Nephron (organoid): ENCODE data around the gene P2RX1.
A peak's percentile ranks its signal among the peaks of the same experiment; 100 is the strongest.

Source experiments
- H3K27ac Mint-ChIP-seq, 3 experiments: 2 replicates each; pipeline ENCODE4 v1.8.0; 2020; ENCODE audit warnings: mixed read lengths in 3 of 3, mild to moderate bottlenecking in 2 of 3, moderate library complexity in 1 of 3
- H3K27me3 Mint-ChIP-seq: 2 replicates; pipeline ENCODE4 v1.8.0; 2021; ENCODE audit warnings: low read depth, mild to moderate bottlenecking, moderate library complexity, mixed read lengths
- H3K36me3 Mint-ChIP-seq: 2 replicates; pipeline ENCODE4 v1.8.0; 2020; ENCODE audit warnings: low read depth, mixed read lengths
- H3K4me1 Mint-ChIP-seq: 2 replicates; pipeline ENCODE4 v1.8.0; 2020; ENCODE audit warnings: mixed read lengths
- H3K4me3 Mint-ChIP-seq, 3 experiments: 2 replicates each; pipeline ENCODE4 v1.8.0; 2020; ENCODE audit warnings: mild to moderate bottlenecking in 3 of 3, mixed read lengths in 3 of 3, moderate library complexity in 2 of 3
- H3K9me3 Mint-ChIP-seq: 2 replicates; pipeline ENCODE4 v1.8.0; 2020; ENCODE audit warnings: mixed read lengths
- TF ChIP-seq, protein P1 (sequence below), 3 experiments: fragments of 200-600 bp; sonication (generic); IDR thresholded peaks; one replicate each; pipeline ENCODE4 v1.5.0; 2021; ENCODE audit warnings: antibody characterized with exemption in 3 of 3; ENCODE audit not compliant: unreplicated experiment in 3 of 3

The P2RX1 gene

DNA sequence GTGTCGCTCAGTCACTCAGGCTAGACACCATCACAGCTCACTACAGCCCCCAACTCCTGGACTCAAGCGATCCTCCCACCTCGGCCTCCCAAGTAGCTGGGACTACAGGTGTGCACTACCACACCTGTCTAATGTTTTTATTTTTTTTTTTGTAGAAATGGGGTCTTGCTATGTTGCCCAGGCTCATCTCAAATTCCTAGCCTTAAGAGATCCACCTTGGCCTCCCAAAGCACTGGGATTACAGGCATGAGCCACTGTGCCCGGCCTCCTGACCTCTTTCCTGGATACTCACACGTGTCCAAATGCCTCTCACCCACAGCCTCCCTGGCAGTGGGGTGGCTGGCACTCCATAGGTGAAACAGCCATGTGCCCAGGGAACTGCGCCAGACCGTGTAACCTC, 40.9 kb downstream of the P2RX1 start:
- H3K27me3 Mint-ChIP-seq = peaks cover 14% of the 10 kb centered on the region
- peaks cover 31% of the 10 kb centered on the region for H3K4me1 Mint-ChIP-seq
- H3K36me3 Mint-ChIP-seq = peaks cover 18% of the 10 kb centered on the region
- TF ChIP-seq, protein P1, sequence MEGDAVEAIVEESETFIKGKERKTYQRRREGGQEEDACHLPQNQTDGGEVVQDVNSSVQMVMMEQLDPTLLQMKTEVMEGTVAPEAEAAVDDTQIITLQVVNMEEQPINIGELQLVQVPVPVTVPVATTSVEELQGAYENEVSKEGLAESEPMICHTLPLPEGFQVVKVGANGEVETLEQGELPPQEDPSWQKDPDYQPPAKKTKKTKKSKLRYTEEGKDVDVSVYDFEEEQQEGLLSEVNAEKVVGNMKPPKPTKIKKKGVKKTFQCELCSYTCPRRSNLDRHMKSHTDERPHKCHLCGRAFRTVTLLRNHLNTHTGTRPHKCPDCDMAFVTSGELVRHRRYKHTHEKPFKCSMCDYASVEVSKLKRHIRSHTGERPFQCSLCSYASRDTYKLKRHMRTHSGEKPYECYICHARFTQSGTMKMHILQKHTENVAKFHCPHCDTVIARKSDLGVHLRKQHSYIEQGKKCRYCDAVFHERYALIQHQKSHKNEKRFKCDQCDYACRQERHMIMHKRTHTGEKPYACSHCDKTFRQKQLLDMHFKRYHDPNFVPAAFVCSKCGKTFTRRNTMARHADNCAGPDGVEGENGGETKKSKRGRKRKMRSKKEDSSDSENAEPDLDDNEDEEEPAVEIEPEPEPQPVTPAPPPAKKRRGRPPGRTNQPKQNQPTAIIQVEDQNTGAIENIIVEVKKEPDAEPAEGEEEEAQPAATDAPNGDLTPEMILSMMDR (IDR thresholded peaks at IDR 0.05; ENCODE audit: unreplicated experiment in 3 of 3) = no peak
- no peaks in the 10 kb centered on the region for H3K9me3 Mint-ChIP-seq
- H3K4me3 Mint-ChIP-seq = no peak overlapping the region
- no peak overlapping the region for H3K27ac Mint-ChIP-seq

DNA sequence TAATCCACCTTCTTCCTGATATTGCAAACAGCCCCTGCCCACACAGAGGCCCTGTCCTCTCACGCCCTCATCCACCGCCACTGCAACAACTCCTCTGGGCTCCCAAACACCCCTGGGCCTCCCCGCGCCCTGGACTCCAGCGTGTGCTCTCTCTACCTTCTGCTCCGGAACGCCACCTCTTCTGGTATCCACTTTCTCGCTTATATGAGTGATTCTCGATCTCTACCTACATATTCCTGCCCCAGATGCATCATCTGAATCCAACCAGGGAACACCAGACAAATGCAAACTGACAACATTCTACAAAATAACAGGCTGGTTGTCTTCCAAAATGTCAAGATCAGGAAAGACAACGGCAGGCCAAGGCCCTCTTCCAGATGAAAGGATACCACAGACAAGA, 42.4 kb downstream of the P2RX1 start:
- Mint-ChIP-seq H3K4me3 (no peak overlapping the region), H3K9me3 (no peaks in the 10 kb centered on the region), H3K4me1 (peaks cover 16% of the 10 kb centered on the region), H3K27me3 (peaks cover 14% of the 10 kb centered on the region), H3K36me3 (peaks cover 18% of the 10 kb centered on the region), H3K27ac (no peak overlapping the region)
- TF ChIP-seq, protein P1 (IDR thresholded peaks at IDR 0.05; ENCODE audit: unreplicated experiment in 3 of 3) = no peak

DNA sequence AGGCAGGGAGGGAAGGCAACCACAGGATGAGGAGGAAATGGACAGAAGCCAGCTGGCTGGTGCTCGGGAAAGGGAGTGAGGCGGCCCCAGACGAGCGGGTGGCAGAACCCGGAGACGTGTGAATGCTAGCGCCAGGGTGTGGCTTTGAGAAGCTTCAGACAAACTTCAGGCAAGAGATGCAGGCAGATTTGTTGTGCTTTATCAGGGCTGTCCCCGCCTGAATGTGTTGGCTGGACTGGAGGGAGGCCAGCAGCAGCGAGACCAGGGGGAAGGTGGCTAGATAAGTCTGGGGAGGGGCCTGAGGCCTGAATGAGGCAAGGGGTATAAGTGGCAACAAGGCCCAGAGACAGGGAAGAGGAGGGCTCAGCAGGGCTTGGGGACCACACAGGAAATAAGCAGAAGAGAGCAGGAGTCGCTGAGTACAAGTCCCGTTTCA, 45.4 kb downstream of the P2RX1 start:
- Mint-ChIP-seq H3K27ac (peak overlapping the region in 1 of 3 experiments; percentile 5), H3K4me1 (peaks cover 20% of the 10 kb centered on the region), H3K27me3 (peaks cover 7% of the 10 kb centered on the region), H3K9me3 (no peaks in the 10 kb centered on the region), H3K4me3 (no peak overlapping the region), H3K36me3 (peaks cover 18% of the 10 kb centered on the region)
- TF ChIP-seq, protein P1 (IDR thresholded peaks at IDR 0.05; ENCODE audit: unreplicated experiment in 3 of 3) = no peak

DNA sequence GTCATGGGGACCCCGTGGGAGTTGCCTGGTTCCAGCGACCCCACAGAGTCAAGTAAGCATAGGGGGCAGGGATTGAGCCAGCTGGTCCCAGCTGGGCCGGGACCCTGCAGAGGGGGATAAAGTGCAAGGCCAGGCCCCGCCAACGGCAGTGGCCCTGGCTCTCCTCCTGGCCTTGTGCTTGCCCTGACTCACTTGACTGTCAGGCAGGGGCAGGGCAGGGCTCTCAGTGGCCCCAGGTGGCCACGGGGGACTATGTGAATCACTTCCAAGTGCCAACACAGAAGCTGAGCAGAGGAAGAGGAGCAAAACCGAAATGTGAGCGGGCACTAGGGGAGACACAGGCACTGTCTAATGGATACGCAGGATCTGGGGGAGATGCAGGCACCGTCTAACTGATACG, 48.7 kb downstream of the P2RX1 start:
- TF ChIP-seq, protein P1 (IDR thresholded peaks at IDR 0.05; ENCODE audit: unreplicated experiment in 3 of 3) = no peak
- Mint-ChIP-seq H3K27me3 (peaks cover 3% of the 10 kb centered on the region), H3K36me3 (peaks cover 6% of the 10 kb centered on the region), H3K4me3 (no peak overlapping the region), H3K4me1 (peaks cover 20% of the 10 kb centered on the region), H3K9me3 (no peaks in the 10 kb centered on the region), H3K27ac (no peak overlapping the region)

DNA sequence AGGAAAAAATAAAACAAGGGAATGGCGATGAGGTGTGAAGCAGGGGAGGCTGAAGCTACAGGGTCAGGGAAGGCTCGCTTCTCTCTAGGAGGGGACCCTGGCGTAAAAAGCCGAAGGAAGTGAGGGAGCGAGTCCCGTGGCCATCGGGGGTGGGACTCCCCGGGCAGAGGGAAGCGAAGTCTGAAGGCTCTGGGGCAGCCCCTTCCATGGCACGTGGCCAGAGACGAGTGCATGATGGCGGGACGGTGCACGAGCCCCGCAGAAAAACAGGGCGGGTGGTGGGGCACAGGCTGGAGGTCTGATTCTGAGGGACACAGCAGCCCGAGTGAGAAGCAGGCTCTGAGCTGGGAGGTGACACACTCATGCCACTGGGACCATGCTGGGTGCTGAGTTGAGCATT, 49.2 kb downstream of the P2RX1 start:
- TF ChIP-seq, protein P1 (IDR thresholded peaks at IDR 0.05; ENCODE audit: unreplicated experiment in 3 of 3) = no peak
- H3K9me3 Mint-ChIP-seq = no peaks in the 10 kb centered on the region
- H3K27ac Mint-ChIP-seq = peak overlapping the region in 1 of 3 experiments; percentile 13
- H3K4me1 Mint-ChIP-seq = peaks cover 20% of the 10 kb centered on the region
- H3K36me3 Mint-ChIP-seq = peaks cover 9% of the 10 kb centered on the region
- H3K4me3 Mint-ChIP-seq = no peak overlapping the region
- peaks cover 3% of the 10 kb centered on the region for H3K27me3 Mint-ChIP-seq

DNA sequence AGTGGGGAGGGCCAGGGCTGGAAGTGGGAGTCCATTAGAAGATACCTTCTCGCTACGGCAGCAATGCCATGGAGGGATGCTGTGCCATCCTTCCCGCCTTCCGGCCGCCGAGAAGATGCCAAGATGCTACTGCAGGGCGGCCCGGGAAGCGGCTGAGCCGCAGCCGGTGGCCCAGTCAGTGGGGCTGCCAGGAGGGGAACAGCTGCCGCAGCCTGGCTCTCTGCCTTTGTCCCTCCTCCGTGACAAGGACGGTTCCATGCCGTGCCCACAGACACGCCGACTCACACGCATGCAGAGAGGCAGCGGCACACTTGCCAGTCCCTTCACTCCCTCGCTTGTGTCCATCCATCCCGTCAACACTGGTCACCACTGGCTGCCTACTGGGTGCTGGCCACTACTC, 50.0 kb downstream of the P2RX1 start:
- Mint-ChIP-seq H3K9me3 (no peaks in the 10 kb centered on the region), H3K27me3 (peaks cover 3% of the 10 kb centered on the region), H3K36me3 (peaks cover 9% of the 10 kb centered on the region), H3K27ac (no peak overlapping the region), H3K4me3 (no peak overlapping the region), H3K4me1 (peaks cover 20% of the 10 kb centered on the region)
- TF ChIP-seq, protein P1 (IDR thresholded peaks at IDR 0.05; ENCODE audit: unreplicated experiment in 3 of 3) = no peak
